Measurements from ENCODE around the gene PPIL3. TPM values are rescaled to one million over a fixed set of nuclear protein-coding genes. Genes with fewer than 3 reads are reported as not detected.

The PPIL3 gene
- total and polyA plus RNA-seq, 2 experiments from 2014 or later: 42.9 to 54.0 TPM

DNA sequence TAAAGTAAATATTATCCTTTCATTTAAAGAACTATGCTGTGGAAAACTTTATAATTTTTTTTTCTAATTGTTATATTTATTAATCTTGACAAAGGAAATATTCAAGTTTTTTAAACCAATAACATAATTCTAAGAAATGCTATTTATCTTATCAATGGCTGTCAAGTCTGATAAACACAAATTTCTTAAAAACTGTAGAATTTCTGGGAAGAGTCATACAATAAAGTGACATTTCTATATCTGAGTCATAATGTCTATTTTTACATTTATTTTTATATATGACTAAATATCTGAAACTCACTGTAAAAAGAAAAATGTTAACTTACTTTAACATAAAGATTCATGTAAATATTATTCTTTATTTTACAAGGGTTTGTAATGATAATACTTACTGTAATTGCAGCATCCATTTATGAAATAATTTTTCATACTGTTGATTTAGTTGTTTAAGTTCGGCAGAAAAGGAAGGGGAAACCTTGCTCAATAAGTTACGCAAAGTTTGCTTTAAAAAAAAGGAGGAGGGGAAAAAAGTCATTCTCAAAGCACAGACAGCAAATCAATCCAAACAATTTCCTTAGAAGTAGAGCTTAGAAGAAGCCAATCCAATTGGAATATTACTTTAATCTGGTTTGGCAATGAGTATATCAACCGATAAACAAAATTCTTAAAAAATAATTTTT lies 42.2 kb upstream of the PPIL3 start:
- 0 out of 2 replicates have a peak, but pooled peaks cover 2% of the 10 kb centered on the region for H4K20me1 ChIP-seq (replicated peaks; ENCODE audit: insufficient read depth)
- DNase-seq (ENCODE audit: low spot score) (no peak), ATAC-seq (no peak)
- H3K4me3 Mint-ChIP-seq: no peak overlapping the region
- H3K4me1 ChIP-seq (ENCODE audit: insufficient read depth): no peaks in the 10 kb centered on the region
- no peak overlapping the region for H3K27ac Mint-ChIP-seq
- H3K4me2 ChIP-seq: no peak overlapping the region
- no peaks in the 10 kb centered on the region for H3K4me1 Mint-ChIP-seq
- no peak overlapping the region for H3K4me3 ChIP-seq
- peaks cover 63% of the 10 kb centered on the region for H3K36me3 ChIP-seq (ENCODE audit: insufficient read depth)
- no peak overlapping the region for H2AFZ ChIP-seq
- no peaks in the 10 kb centered on the region for H3K27me3 ChIP-seq (ENCODE audit: insufficient read depth)
- H3K27ac ChIP-seq (ENCODE audit: low read depth): no peak overlapping the region
- no peaks in the 10 kb centered on the region for H3K9me2 ChIP-seq (ENCODE audit: insufficient read depth)
- TF ChIP-seq EZH2 (IDR thresholded peaks at IDR 0.05; ENCODE audit: low read depth, unreplicated experiment) (no peak), CREB1 (CRISPR knock-in tag; IDR thresholded peaks at IDR 0.05; ENCODE audit: low read depth) (no peak), ZNF331 (CRISPR knock-in tag; IDR thresholded peaks at IDR 0.05; ENCODE audit: low read depth) (no peak), ZNF114 (CRISPR knock-in tag; IDR thresholded peaks at IDR 0.05) (no peak), EZH2phosphoT487 (IDR thresholded peaks at IDR 0.05; ENCODE audit: unreplicated experiment) (no peak), NANOG (IDR thresholded peaks at IDR 0.05; ENCODE audit: borderline replicate concordance) (no peak)
- TF ChIP-seq, protein P1, sequence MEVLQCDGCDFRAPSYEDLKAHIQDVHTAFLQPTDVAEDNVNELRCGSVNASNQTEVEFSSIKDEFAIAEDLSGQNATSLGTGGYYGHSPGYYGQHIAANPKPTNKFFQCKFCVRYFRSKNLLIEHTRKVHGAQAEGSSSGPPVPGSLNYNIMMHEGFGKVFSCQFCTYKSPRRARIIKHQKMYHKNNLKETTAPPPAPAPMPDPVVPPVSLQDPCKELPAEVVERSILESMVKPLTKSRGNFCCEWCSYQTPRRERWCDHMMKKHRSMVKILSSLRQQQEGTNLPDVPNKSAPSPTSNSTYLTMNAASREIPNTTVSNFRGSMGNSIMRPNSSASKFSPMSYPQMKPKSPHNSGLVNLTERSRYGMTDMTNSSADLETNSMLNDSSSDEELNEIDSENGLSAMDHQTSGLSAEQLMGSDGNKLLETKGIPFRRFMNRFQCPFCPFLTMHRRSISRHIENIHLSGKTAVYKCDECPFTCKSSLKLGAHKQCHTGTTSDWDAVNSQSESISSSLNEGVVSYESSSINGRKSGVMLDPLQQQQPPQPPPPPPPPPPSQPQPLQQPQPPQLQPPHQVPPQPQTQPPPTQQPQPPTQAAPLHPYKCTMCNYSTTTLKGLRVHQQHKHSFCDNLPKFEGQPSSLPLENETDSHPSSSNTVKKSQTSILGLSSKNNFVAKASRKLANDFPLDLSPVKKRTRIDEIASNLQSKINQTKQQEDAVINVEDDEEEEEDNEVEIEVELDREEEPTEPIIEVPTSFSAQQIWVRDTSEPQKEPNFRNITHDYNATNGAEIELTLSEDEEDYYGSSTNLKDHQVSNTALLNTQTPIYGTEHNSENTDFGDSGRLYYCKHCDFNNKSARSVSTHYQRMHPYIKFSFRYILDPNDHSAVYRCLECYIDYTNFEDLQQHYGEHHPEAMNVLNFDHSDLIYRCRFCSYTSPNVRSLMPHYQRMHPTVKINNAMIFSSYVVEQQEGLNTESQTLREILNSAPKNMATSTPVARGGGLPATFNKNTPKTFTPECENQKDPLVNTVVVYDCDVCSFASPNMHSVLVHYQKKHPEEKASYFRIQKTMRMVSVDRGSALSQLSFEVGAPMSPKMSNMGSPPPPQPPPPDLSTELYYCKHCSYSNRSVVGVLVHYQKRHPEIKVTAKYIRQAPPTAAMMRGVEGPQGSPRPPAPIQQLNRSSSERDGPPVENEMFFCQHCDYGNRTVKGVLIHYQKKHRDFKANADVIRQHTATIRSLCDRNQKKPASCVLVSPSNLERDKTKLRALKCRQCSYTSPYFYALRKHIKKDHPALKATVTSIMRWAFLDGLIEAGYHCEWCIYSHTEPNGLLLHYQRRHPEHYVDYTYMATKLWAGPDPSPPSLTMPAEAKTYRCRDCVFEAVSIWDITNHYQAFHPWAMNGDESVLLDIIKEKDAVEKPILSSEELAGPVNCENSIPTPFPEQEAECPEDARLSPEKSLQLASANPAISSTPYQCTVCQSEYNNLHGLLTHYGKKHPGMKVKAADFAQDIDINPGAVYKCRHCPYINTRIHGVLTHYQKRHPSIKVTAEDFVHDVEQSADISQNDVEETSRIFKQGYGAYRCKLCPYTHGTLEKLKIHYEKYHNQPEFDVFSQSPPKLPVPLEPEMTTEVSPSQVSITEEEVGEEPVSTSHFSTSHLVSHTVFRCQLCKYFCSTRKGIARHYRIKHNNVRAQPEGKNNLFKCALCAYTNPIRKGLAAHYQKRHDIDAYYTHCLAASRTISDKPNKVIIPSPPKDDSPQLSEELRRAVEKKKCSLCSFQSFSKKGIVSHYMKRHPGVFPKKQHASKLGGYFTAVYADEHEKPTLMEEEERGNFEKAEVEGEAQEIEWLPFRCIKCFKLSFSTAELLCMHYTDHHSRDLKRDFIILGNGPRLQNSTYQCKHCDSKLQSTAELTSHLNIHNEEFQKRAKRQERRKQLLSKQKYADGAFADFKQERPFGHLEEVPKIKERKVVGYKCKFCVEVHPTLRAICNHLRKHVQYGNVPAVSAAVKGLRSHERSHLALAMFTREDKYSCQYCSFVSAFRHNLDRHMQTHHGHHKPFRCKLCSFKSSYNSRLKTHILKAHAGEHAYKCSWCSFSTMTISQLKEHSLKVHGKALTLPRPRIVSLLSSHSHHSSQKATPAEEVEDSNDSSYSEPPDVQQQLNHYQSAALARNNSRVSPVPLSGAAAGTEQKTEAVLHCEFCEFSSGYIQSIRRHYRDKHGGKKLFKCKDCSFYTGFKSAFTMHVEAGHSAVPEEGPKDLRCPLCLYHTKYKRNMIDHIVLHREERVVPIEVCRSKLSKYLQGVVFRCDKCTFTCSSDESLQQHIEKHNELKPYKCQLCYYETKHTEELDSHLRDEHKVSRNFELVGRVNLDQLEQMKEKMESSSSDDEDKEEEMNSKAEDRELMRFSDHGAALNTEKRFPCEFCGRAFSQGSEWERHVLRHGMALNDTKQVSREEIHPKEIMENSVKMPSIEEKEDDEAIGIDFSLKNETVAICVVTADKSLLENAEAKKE (CRISPR knock-in tag; IDR thresholded peaks at IDR 0.05): no peak
- TF ChIP-seq, protein P2, sequence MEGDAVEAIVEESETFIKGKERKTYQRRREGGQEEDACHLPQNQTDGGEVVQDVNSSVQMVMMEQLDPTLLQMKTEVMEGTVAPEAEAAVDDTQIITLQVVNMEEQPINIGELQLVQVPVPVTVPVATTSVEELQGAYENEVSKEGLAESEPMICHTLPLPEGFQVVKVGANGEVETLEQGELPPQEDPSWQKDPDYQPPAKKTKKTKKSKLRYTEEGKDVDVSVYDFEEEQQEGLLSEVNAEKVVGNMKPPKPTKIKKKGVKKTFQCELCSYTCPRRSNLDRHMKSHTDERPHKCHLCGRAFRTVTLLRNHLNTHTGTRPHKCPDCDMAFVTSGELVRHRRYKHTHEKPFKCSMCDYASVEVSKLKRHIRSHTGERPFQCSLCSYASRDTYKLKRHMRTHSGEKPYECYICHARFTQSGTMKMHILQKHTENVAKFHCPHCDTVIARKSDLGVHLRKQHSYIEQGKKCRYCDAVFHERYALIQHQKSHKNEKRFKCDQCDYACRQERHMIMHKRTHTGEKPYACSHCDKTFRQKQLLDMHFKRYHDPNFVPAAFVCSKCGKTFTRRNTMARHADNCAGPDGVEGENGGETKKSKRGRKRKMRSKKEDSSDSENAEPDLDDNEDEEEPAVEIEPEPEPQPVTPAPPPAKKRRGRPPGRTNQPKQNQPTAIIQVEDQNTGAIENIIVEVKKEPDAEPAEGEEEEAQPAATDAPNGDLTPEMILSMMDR (conservative IDR thresholded peaks at IDR 0.05; ENCODE audit: low read depth in 2 of 2): no peak
- TF ChIP-seq, protein P3, sequence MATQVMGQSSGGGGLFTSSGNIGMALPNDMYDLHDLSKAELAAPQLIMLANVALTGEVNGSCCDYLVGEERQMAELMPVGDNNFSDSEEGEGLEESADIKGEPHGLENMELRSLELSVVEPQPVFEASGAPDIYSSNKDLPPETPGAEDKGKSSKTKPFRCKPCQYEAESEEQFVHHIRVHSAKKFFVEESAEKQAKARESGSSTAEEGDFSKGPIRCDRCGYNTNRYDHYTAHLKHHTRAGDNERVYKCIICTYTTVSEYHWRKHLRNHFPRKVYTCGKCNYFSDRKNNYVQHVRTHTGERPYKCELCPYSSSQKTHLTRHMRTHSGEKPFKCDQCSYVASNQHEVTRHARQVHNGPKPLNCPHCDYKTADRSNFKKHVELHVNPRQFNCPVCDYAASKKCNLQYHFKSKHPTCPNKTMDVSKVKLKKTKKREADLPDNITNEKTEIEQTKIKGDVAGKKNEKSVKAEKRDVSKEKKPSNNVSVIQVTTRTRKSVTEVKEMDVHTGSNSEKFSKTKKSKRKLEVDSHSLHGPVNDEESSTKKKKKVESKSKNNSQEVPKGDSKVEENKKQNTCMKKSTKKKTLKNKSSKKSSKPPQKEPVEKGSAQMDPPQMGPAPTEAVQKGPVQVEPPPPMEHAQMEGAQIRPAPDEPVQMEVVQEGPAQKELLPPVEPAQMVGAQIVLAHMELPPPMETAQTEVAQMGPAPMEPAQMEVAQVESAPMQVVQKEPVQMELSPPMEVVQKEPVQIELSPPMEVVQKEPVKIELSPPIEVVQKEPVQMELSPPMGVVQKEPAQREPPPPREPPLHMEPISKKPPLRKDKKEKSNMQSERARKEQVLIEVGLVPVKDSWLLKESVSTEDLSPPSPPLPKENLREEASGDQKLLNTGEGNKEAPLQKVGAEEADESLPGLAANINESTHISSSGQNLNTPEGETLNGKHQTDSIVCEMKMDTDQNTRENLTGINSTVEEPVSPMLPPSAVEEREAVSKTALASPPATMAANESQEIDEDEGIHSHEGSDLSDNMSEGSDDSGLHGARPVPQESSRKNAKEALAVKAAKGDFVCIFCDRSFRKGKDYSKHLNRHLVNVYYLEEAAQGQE (IDR thresholded peaks at IDR 0.05; ENCODE audit: unreplicated experiment): no peak
- peaks cover 42% of the 10 kb centered on the region for H3K36me3 Mint-ChIP-seq (ENCODE audit: low read depth)
- no peaks in the 10 kb centered on the region for H3F3A ChIP-seq (replicated peaks; ENCODE audit: low read depth)
- H3K79me2 ChIP-seq (replicated peaks; ENCODE audit: insufficient read depth): no peaks in the 10 kb centered on the region
- H3K9me3 Mint-ChIP-seq: no peaks in the 10 kb centered on the region
- H3K27me3 Mint-ChIP-seq (ENCODE audit: insufficient read depth, low read depth, poor library complexity): no peaks in the 10 kb centered on the region
